ENCODE measurements around the gene KCNQ5. TPM values are rescaled to one million over a fixed set of nuclear protein-coding genes. Genes with fewer than 3 reads are reported as not detected.

KCNQ5 gene
- total and polyA plus RNA-seq, 2 of the 8 experiments (the other 6 are each of a cell fraction or from before 2014, with no cell fraction given) = 0.83 to 1.2 TPM

GRCh38 chr6:72746276-72746675 is 124.4 kb downstream of the KCNQ5 start (continued):
- TF ChIP-seq, protein P1, sequence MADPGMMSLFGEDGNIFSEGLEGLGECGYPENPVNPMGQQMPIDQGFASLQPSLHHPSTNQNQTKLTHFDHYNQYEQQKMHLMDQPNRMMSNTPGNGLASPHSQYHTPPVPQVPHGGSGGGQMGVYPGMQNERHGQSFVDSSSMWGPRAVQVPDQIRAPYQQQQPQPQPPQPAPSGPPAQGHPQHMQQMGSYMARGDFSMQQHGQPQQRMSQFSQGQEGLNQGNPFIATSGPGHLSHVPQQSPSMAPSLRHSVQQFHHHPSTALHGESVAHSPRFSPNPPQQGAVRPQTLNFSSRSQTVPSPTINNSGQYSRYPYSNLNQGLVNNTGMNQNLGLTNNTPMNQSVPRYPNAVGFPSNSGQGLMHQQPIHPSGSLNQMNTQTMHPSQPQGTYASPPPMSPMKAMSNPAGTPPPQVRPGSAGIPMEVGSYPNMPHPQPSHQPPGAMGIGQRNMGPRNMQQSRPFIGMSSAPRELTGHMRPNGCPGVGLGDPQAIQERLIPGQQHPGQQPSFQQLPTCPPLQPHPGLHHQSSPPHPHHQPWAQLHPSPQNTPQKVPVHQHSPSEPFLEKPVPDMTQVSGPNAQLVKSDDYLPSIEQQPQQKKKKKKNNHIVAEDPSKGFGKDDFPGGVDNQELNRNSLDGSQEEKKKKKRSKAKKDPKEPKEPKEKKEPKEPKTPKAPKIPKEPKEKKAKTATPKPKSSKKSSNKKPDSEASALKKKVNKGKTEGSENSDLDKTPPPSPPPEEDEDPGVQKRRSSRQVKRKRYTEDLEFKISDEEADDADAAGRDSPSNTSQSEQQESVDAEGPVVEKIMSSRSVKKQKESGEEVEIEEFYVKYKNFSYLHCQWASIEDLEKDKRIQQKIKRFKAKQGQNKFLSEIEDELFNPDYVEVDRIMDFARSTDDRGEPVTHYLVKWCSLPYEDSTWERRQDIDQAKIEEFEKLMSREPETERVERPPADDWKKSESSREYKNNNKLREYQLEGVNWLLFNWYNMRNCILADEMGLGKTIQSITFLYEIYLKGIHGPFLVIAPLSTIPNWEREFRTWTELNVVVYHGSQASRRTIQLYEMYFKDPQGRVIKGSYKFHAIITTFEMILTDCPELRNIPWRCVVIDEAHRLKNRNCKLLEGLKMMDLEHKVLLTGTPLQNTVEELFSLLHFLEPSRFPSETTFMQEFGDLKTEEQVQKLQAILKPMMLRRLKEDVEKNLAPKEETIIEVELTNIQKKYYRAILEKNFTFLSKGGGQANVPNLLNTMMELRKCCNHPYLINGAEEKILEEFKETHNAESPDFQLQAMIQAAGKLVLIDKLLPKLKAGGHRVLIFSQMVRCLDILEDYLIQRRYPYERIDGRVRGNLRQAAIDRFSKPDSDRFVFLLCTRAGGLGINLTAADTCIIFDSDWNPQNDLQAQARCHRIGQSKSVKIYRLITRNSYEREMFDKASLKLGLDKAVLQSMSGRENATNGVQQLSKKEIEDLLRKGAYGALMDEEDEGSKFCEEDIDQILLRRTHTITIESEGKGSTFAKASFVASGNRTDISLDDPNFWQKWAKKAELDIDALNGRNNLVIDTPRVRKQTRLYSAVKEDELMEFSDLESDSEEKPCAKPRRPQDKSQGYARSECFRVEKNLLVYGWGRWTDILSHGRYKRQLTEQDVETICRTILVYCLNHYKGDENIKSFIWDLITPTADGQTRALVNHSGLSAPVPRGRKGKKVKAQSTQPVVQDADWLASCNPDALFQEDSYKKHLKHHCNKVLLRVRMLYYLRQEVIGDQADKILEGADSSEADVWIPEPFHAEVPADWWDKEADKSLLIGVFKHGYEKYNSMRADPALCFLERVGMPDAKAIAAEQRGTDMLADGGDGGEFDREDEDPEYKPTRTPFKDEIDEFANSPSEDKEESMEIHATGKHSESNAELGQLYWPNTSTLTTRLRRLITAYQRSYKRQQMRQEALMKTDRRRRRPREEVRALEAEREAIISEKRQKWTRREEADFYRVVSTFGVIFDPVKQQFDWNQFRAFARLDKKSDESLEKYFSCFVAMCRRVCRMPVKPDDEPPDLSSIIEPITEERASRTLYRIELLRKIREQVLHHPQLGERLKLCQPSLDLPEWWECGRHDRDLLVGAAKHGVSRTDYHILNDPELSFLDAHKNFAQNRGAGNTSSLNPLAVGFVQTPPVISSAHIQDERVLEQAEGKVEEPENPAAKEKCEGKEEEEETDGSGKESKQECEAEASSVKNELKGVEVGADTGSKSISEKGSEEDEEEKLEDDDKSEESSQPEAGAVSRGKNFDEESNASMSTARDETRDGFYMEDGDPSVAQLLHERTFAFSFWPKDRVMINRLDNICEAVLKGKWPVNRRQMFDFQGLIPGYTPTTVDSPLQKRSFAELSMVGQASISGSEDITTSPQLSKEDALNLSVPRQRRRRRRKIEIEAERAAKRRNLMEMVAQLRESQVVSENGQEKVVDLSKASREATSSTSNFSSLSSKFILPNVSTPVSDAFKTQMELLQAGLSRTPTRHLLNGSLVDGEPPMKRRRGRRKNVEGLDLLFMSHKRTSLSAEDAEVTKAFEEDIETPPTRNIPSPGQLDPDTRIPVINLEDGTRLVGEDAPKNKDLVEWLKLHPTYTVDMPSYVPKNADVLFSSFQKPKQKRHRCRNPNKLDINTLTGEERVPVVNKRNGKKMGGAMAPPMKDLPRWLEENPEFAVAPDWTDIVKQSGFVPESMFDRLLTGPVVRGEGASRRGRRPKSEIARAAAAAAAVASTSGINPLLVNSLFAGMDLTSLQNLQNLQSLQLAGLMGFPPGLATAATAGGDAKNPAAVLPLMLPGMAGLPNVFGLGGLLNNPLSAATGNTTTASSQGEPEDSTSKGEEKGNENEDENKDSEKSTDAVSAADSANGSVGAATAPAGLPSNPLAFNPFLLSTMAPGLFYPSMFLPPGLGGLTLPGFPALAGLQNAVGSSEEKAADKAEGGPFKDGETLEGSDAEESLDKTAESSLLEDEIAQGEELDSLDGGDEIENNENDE (IDR thresholded peaks at IDR 0.05; ENCODE audit: insufficient replicate concordance, low read length) = no peak
- TF ChIP-seq BACH1 (IDR thresholded peaks at IDR 0.05; ENCODE audit: low read length) = no peak

All from H1 (cell line).